ENCODE measurements around the gene HIVEP3. TPM values are rescaled to one million over a fixed set of nuclear protein-coding genes. Genes with fewer than 3 reads are reported as not detected.

HIVEP3 gene
- total and polyA plus RNA-seq, 2 of the 13 experiments (the other 11 are each of a cell fraction or from before 2014, with no cell fraction given), result 0.05 TPM; not detected in 1

- FAIRE-seq, result no peak
- WGBS (ENCODE audit: low lambda C conversion rate), result 27% methylated on average over 13 of the region's 36 CpGs
These were observed 335.7 kb downstream of the HIVEP3 start for GRCh38 chr1:41582851-41583657.

More at GRCh38 chr1:41582851-41583657, 335.7 kb downstream of the HIVEP3 start:
- ChIA-PET CTCF (ENCODE audit: low intra/inter-chr PET ratio, low total read pairs) (no interaction called here), POLR2A (no interaction called here)
- Histone ChIP-seq H3K4me3 (replicated peaks in 1 of 3; ENCODE audit: insufficient read depth in 1 of 3, low read depth in 2 of 3, low read length in 3 of 3) (no peak overlapping the region), H3K27ac (ENCODE audit: extremely low read length, insufficient read depth, low read length) (no peak overlapping the region), H3K36me3 (replicated peaks in 1 of 2; ENCODE audit: control insufficient read depth in 1 of 2, insufficient read depth in 2 of 2, low read length in 2 of 2) (no peaks in the 10 kb centered on the region), H3K27me3 (ENCODE audit: control insufficient read depth in 1 of 2, insufficient read depth in 2 of 2, low read length in 2 of 2) (peaks cover 1 to 51% of the 10 kb centered on the region in 2 experiments), H3K79me2 (ENCODE audit: insufficient read depth, low read length) (no peaks in the 10 kb centered on the region), H3K4me1 (ENCODE audit: insufficient read depth, low read length) (no peaks in the 10 kb centered on the region), H3K4me2 (ENCODE audit: low read depth, low read length) (no peak overlapping the region), H3K9me3 (ENCODE audit: low read length) (no peaks in the 10 kb centered on the region), H3K9ac (ENCODE audit: insufficient read depth, low read depth, low read length) (no peak overlapping the region), H2AFZ (ENCODE audit: low read length) (no peak overlapping the region), H4K20me1 (ENCODE audit: insufficient read depth, low read length) (no peaks in the 10 kb centered on the region)
- DNase-seq (ENCODE audit: low spot score) (no peak), ATAC-seq (no peak)
- intact Hi-C loops (cut with micrococcal nuclease; ENCODE audit: unreplicated experiment), result no loop called here
- no TSS peak for BruUV-seq (replicated peaks)
- in situ Hi-C loops (cut with HindIII; ENCODE audit: extremely low pct_ligation_motif_present, low pct_unique_long_range_greater_than_20kb), result no loop called here
- TF ChIP-seq KLF6 (CRISPR knock-in tag; IDR thresholded peaks at IDR 0.05) (no peak), FOXK2 (IDR thresholded peaks at IDR 0.05) (no peak), ZNF326 (CRISPR knock-in tag; IDR thresholded peaks at IDR 0.05; ENCODE audit: borderline replicate concordance) (no peak), ZBTB25 (CRISPR knock-in tag; IDR thresholded peaks at IDR 0.05) (no peak), E2F5 (CRISPR knock-in tag; conservative IDR thresholded peaks at IDR 0.05) (no peak), GMEB2 (CRISPR knock-in tag; IDR thresholded peaks at IDR 0.05; ENCODE audit: low read depth) (no peak), ZBTB1 (CRISPR knock-in tag; IDR thresholded peaks at IDR 0.05; ENCODE audit: borderline replicate concordance) (no peak), HMG20B (CRISPR knock-in tag; conservative IDR thresholded peaks at IDR 0.05) (no peak), ZNF775 (CRISPR knock-in tag; IDR thresholded peaks at IDR 0.05; ENCODE audit: borderline replicate concordance) (no peak), ZNF160 (CRISPR knock-in tag; IDR thresholded peaks at IDR 0.05) (no peak), RFX3 (CRISPR knock-in tag; IDR thresholded peaks at IDR 0.05) (no peak), NFIB (CRISPR knock-in tag; IDR thresholded peaks at IDR 0.05; ENCODE audit: borderline replicate concordance) (no peak), PBX2 (CRISPR knock-in tag; IDR thresholded peaks at IDR 0.05) (no peak), HOXA7 (CRISPR knock-in tag; IDR thresholded peaks at IDR 0.05) (no peak)

Data from HepG2 (cell line).